Measurements from ENCODE around the gene VPS33A.
"Not testable (repeated sequence)": the region's sequence is repeated elsewhere in the genome, so short reads cannot be mapped to it uniquely, and the experiment has no call there.

Gene VPS33A

DNA sequence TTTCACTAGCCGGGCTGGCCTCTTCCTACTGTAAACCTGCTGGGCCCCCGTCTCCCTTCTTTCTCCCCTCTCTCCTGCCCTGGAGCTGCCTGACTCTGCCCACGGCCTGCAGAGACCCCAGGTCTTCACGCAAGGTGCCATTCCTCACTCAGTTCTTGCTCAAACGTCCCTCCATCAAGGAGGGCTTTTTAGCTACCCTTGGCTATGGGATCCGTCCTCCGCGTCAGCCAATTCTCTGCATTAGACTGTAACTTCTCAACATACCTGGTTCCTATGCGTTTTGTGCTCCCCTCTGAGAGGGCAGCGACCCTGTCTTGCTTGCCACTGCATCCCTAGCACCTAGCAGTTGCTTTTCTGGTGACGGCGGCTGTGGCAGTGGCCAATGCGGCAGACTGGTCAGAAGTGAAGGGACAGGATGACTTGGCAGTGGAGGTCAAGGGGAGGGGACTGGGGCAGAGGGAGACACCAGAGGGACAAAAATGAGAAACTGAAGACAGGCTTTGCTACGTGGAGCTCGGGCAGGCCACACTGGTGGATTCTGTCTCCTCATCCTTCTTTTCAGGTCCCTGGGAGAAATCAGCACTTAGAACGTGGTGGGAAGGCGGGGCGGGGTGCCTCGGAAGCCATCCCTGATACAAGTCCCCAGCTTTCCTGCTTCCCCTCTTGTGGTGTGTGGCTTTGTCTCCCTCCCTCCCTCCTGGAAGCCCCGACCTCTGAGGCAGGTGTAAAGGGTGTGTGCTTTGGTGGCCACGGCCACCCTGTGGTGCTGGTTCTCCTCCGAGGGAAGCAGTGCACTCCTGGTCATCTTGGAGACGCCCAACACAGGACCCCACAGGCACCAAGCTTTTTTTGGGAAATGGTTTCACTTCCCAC is 61.0 kb downstream of the VPS33A start:
- DNase-seq (ENCODE audit: low read depth in 2 of 3, low spot score in 2 of 3) = no peak

DNA sequence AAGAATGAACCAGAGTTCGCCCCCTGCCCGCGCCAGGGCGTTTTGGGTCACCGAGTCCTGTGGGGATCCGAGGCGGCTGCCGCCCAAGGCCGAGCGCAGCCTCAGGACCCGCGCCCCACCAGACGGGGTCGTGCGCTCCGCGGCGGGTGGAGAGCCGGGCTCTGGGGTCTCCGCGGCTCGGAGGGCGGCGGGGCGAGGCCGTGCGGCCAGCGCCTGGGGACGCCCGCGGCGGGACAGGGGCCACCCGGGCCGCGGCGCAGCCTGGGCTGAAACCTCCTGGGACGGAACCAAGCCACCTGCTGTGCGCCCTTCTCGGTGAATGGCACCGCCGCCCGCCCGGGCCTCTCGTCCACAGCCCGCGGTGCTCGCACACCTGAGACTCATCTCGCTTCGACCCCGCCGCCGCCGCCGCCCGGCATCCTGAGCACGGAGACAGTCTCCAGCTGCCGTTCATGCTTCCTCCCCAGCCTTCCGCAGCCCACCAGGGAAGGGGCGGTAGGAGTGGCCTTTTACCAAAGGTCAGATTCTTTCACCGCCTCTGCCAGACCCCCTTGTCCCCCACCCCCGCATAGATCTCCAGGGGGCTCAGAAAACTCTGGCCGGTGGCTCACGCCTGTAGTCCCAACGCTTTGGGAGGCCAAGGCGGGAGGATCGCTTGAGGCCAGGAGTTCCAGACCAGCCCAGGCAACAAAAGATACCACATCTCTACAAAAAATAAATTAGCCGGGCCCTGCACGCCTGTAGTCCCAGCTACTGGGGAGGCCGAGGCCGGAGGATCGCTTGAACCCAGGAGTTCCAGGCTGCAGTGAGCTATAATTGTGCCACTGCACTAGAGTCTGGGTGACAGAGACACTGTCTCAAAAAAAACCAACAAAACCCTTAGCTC is 61.9 kb downstream of the VPS33A start:
- no peak for DNase-seq (ENCODE audit: low read depth in 2 of 3, low spot score in 2 of 3)

DNA sequence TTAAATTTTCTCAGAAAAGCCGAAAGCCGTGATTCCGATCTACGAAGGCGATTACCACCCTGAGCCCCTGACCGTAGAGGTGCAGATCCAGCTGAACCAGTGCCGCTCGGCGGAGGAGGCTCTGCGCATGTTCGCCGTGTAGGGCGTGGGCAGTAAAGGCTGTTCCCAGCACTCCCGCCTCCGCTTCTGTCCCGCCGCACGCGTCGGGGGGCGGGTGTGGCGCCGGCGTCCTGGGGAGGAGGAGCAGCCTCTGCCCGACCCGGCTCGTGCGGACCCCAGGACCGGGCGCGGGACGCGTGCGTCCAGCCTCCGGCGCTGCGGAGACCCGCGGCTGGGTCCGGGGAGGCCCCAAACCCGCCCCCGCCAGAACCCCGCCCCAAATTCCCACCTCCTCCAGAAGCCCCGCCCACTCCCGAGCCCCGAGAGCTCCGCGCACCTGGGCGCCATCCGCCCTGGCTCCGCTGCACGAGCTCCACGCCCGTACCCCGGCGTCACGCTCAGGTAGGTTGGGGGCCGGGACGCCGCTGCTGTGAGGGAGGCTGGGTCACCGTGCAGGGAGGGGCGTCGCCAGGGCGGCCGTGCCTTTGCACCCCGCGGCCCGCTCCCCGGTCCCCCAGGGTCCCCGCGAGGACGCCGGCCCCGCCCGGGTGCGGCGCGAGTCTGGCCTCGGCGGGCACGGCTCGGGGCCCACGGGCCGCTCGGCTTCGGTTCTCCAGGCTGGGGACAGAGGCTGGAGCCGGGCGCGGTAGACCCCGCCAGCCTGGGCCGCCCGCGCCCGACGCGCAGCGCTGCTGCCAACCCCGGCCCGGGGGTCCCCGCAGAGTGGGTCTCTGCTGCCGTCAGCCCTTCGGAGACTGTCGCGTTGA is 62.8 kb downstream of the VPS33A start, which contains the start of gene B3GNT4:
TSS of gene B3GNT4 (plus strand) at position 409 of the 866 bp plus-strand sequence. CDS start 910 bp downstream, outside the sequence.
- DNase-seq (ENCODE audit: low read depth in 2 of 3, low spot score in 2 of 3) = no peak

DNA sequence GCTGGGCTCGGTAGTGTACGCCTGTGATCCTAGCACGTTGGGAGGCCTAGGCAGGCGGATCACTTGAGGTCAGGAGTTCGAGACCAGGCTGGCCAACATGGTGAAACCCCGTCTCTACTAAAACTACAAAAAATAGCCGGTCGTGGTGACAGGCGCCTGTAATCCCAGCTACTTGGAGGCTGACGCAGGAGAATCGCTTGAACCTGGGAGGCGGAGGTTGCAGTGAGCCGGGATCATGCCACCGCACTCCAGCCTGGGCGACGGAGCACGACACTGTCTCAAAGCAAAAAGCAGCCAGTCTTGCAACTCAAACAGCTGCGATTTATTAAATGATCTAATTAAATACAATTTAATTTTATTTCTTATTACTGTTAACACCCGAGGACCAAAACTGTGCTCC is 63.5 kb downstream of the VPS33A start:
- not testable (repeated sequence) for DNase-seq (ENCODE audit: low read depth in 2 of 3, low spot score in 2 of 3)

DNA sequence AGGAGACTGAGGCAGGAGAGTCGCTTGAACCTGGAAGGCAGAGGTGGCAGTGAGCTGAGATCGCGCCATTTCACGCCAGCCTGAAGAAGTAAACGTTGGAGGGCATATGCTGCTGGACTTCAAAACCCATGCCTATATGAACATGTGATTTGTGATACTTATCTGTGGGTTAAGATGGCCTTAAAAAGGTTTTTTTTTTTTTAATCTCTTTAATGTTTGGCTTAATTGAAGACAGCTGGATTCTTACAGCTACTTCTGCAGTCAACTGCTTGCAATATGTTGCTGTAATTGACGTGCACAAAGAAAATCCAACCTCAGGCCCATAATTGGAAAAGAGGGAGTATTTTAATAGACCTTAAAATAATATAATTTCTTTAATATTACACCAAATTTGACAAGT is 64.3 kb downstream of the VPS33A start:
- DNase-seq (ENCODE audit: low read depth in 2 of 3, low spot score in 2 of 3) = no peak

DNA sequence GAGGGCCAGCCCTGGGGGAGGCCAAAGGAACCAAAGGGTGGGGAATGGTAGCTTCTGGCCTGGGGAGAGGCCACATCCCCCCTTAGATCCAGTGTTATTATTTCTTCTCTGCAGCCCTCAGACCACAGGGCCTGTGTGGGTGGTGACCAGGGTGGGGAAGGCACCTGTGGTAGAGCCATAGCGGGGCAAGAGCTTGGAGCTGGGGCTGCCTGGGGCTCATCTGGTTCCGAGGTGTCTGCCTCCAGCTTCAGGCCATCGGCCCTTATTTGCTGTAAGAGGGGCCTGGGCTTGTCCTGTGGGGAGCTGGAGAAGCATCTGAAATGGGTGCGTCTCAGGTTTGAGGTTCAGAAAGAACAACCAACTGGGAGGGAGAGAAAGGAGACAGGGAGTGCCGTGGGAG is 64.9 kb downstream of the VPS33A start:
- no peak for DNase-seq (ENCODE audit: low read depth in 2 of 3, low spot score in 2 of 3)

DNA sequence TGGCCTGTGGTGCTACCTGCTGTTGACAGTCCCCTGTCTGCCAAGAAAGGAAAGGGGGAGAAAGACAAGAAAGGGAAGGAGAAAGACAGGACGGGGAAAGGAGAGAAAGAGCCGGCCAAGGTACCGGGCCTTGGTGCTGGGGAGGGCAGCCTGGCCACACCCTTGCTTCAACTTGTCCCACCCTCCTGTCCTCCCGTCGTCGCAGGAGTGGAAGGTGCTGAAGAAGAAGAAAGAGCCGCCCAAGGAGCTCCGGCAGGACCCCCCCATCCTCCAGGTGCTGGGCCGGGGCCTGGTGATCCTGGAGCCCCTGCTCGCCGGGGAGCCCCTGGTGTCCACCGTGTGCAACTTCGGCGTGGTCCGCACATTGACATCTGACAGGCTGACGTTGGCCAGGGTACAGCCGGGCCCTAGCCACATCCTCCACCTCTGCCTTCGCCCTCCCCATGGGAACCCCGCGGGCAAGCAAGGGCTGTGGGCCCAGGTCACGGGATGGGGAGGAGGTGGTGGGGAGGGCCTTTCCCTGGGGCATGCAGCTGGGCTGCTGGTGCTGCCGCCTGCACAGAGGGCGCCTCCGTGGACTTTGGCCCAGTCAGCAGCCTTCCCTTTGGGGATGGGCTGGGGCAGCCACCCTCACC is 65.6 kb downstream of the VPS33A start:
- no peak for DNase-seq (ENCODE audit: low read depth in 2 of 3, low spot score in 2 of 3)

DNA sequence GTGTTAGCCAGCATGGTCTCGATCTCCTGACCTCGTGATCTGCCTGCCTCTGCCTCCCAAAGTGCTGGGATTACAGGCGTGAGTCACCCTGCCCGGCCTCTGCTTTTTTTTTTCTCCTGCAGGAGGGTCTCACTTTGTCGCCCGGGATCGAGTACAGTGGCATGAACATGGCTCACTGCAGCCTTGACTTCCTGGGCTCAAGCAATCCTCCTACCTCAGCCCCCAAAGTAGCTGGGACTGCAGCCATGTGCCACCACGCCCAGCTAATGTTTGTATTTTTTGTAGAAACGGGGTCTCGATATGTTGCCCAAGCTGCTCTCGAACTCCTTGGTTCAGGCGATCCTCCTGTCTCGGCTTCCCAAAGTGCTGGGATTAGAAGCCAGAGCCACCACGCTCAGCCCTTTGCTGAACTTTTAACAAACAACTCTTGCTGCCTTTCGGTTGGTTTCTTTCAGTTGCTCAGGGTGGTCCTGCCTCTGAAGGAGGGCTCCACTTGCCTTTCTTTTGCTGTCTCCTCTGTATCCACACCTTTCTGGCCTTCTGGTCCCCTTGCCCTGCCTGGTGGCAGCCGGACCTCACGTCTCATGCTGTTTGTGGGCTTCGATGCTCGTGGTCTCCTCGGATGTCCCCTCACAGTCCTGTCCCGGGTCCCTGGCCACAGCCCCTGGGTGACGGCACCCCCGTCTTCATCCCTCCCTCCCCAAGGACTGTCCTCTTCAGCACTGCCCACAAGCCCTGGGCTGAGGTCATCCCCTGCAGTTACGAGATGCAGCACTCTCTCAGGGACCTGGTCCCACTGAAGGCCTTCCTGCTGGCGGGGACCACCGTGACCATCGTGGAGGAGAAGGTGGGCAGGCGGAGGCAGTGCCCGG is 66.6 kb downstream of the VPS33A start:
- DNase-seq (ENCODE audit: low read depth in 2 of 3, low spot score in 2 of 3) = no peak

DNA sequence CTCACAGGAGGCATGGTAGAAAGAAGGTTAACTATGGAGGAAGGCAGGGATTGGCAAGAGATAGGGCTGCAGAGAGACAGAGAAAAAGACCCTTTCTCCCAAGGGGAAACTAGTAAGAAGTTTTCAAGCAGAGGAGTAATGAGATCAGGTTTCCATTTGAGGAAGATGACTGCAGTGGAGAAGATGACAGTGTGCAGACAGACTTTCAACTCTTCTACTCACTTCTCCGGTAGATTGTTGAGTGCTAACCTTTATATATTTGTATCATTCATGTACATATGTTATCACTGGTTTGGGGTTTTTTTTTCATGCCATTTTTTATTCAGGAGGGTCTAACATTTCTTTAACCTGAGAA is 68.7 kb downstream of the VPS33A start:
- no peak for DNase-seq (ENCODE audit: low read depth in 2 of 3, low spot score in 2 of 3)

DNA sequence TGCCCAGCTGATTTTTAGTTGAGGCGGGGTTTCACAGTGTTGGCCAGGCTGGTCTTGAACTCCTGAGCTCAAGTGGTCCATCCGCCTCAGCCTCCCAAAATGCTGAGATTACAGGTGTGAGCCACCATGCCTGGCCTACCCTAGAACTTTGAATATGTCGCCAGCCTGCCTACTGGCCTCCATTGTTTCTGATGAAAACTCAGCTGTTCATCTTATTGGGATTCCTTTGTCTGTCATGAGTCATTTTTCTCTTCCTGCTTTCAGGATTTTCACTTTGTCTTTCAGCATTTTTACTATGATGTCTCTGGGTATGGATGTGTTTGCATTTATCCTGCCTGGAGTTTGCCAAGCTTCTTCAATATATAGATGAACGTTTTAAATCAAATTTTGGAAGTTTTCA is 70.9 kb downstream of the VPS33A start:
- no peak for DNase-seq (ENCODE audit: low read depth in 2 of 3, low spot score in 2 of 3)

DNA sequence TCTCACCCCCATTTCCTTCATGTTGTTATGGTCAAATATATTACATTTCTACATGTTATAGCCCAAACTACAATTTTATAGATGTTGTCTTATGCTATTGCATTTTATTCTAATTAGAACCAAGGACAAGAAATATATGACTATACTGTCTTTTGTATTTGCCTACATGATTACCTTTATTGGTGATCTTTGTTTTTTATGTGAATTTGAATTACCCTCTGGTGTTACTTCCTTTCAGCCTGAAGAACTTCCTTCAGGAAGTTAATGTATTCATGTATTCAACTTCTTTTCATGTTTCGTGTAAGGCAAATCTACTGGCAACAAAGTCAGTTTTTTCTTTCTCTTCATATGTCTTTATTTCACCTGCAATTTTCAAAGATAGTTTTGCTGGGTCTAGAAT is 71.5 kb downstream of the VPS33A start:
- DNase-seq (ENCODE audit: low read depth in 2 of 3, low spot score in 2 of 3) = no peak

DNA sequence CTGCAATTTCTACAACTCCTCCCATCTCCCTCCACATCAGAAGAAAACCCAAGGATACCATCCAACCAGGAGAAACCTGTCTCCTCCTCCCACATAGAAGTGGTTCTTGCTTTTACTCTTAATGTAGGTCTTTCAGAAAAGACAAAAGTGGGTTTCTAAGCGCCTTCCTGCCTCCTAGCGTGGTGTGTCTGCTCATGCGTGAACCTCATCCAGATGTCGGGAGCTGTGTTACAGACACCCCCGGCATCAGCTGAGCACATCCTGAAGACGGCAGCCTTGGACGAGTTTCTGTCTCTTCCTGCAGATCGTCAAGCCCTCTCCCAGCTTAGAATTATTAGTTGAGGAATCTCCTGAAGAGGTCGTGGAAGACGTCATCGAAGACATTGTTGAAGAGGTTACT is 73.9 kb downstream of the VPS33A start:
- no peak for DNase-seq (ENCODE audit: low read depth in 2 of 3, low spot score in 2 of 3)

DNA sequence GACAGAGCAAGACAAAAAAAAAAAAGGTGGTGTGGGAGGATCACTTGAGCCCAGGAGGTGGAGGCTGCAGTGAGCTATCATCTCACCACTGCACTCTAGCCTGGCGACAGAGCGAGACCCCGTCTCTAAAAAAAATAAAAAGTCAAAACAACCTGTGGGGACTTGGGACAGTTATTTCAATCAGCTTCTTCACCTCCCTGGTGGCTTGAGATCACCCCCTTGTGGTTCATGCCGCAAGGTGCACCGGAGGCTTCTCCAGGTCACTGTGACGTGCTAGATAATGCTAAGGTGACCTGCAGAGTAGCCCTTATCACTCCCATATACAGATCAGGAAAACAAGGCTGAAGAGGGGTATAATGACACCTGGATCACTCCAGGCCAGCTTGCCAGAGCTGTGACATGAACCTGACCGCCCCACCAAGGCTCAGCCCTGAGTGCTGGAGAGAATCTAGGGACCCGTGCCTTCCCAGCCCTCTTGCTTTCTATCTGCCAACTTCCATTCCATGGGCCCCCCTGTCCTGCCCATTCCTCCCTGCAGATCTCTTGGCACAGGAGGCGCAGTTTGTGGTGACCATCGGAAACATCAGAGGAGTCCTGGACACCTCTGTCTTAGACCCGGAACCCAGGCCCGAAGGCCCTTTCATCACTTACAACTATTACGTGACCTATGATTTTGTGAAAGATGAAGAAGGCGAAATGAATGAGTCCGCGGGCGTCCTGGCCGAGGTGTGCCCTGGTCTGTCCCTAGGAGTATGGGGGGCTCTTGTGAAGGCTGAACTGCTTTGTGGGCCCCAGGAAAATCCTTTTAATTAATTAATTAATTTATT is 75.2 kb downstream of the VPS33A start:
- peak in 1 of 3 experiments; percentile 48 for DNase-seq (ENCODE audit: low read depth in 2 of 3, low spot score in 2 of 3)

DNA sequence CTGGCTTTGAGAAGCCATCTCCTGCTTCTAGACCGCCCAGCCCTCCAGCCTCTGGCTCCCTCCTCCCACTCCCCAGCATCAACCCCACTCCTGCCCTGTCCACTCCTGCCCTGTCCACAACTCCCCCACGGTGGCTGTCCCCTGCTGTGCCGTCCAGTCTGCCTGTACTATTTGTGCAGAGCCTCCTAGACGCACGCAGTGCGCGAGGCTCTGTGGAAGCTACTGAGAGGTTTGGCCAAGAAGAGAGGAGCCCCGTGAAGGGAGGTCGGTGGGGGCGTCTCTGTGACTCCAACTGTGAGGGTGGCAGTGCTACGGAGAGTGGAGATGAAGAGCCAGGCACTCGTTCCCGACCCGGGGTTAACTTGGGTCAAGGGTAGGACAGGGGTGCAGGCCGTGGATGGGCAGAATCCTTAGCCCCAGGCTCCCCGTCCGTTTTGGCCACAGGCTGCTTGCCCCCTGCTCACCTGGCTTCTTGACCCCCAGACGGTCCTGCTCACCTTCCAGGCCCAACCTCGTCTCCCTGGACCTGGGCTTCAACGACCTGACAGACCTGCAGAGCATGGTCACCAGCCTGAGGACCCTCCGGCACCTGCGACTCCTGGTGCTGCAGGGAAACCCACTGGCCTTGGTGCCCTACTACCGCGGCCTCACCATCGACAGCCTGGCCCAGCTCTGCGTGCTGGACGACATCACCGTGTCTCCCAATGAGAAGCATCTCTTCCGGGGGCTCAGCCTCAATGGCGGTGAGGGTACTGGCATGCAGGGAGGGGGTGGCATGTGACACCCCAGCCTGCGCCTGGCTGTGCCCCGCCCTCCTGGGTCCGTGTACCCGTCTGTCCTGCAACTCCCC is 76.4 kb downstream of the VPS33A start:
- DNase-seq (ENCODE audit: low read depth in 2 of 3, low spot score in 2 of 3) = no peak

DNA sequence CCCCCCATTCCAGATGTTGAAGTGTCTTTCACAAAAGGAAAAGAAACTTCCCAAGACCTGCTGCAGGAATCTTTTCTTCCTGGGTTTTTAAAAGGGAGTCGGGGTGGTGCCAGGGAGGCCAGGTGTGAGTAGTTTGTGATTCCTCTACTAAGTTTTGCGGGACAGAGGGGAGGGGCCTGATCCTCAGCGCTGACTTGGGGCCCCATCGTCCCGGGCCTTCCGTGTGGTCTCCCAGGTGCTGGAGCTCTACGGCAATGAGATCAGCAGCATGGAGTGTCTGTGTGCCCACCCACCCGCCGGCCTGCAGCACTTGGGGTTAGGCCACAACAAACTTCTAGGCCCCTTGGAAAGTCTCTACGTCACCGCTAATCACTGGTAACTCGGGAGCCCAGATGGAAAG is 78.8 kb downstream of the VPS33A start:
- DNase-seq (ENCODE audit: low read depth in 2 of 3, low spot score in 2 of 3) = no peak

DNA sequence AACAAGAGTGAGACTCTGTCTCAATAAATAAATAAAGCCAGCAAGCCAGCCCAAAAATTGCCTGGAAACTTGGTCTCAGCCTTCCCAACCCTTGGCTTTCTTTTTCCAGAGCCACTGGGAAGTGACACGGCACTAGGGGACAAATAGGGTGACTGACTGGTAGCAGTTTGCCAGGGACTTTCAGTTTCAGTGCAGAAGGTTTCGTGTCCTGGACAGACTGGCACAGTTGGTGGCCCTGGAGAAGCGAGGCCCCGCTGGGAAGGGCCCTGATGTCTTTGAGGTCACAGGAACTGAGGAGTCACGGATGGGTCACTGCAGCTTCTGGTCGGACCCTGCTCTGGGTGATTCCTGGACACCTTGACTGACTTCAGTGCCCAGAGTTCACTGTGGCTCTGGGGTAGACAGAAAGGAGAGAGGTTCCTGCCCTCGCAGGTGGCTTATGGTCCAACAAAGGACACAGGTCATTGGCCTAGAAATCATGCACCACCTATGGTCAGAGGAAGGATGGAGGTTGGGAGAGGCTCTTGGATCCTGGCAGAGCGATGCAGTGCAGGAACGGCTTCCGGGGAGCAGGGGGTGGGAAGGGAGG is 80.7 kb downstream of the VPS33A start:
- DNase-seq (ENCODE audit: low read depth in 2 of 3, low spot score in 2 of 3) = no peak

DNA sequence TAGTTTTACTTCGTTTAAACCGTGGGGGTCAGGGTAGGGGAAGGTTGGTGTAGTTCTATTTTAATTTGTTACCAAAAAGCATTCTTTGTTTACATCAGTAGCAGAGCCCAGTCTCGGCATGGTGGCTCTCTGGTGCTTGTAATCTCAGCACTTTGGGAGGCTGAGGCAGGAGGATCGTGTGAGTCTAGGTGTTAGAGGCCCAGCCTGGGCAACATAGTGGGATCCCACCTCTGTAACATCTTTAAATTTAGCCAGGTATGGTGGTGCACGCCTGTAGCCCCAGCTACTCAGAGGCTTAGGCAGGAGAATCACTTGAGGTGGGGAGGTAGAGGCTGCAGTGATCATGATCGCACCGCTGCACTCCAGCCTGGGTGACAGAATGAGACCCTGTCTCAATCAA is 81.2 kb downstream of the VPS33A start:
- DNase-seq (ENCODE audit: low read depth in 2 of 3, low spot score in 2 of 3) = no peak

DNA sequence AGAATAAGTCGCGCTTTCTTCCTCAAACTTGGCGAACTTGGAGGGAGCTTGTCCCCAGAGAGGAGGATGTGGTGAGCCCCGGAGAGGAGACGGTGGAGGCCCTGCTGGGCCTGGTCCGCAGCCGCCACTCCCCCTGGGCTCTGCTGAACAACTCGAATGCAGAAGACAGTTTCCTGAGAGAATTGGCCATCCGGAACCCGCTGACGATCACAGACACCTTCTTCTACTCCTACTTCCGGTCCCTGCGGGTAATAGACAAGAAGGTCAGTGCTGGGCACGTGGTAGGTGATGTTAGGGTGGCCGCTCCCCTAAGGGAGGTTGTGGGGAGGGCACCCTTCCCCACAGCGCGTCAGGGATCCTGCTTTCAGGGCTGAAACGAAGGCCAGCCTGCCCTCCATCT is 81.8 kb downstream of the VPS33A start:
- DNase-seq (ENCODE audit: low read depth in 2 of 3, low spot score in 2 of 3) = no peak
